ENCODE results near the gene RFC2.
"Not testable (repeated sequence)": the region's sequence is repeated elsewhere in the genome, so short reads cannot be mapped to it uniquely, and the experiment has no call there.

The RFC2 gene

GRCh38 chr7:74225400-74225799, 28.8 kb downstream of the RFC2 start:
- Histone ChIP-seq H3K4me1 (ENCODE audit: insufficient read depth, low read length) (peaks cover 13% of the 10 kb centered on the region), H3K27me3 (ENCODE audit: insufficient read depth, low read length, poor library complexity) (no peaks in the 10 kb centered on the region), H3K27ac (ENCODE audit: low read length) (peak overlapping the region; percentile 54; the same call in 1 of the 2 replicates), H2AFZ (ENCODE audit: low read depth, low read length) (no peak overlapping the region), H4K20me1 (ENCODE audit: insufficient read depth, low read length) (no peaks in the 10 kb centered on the region), H3K9ac (ENCODE audit: low read depth, low read length) (no peak overlapping the region), H3K79me2 (ENCODE audit: insufficient read depth, low read length) (no peaks in the 10 kb centered on the region), H3K36me3 (ENCODE audit: insufficient read depth, low read length) (peaks cover 52% of the 10 kb centered on the region), H3K9me3 (ENCODE audit: insufficient read depth, low read length, severe bottlenecking) (no peaks in the 10 kb centered on the region), H3K4me2 (ENCODE audit: insufficient read depth, low read length) (no peak overlapping the region), H3K4me3 (ENCODE audit: low read depth in 1 of 2, low read length in 2 of 2) (no peak overlapping the region)
- ATAC-seq (ENCODE audit: insufficient read depth, low read depth) = no peak
- no peak for DNase-seq
- TF ChIP-seq, protein P1, sequence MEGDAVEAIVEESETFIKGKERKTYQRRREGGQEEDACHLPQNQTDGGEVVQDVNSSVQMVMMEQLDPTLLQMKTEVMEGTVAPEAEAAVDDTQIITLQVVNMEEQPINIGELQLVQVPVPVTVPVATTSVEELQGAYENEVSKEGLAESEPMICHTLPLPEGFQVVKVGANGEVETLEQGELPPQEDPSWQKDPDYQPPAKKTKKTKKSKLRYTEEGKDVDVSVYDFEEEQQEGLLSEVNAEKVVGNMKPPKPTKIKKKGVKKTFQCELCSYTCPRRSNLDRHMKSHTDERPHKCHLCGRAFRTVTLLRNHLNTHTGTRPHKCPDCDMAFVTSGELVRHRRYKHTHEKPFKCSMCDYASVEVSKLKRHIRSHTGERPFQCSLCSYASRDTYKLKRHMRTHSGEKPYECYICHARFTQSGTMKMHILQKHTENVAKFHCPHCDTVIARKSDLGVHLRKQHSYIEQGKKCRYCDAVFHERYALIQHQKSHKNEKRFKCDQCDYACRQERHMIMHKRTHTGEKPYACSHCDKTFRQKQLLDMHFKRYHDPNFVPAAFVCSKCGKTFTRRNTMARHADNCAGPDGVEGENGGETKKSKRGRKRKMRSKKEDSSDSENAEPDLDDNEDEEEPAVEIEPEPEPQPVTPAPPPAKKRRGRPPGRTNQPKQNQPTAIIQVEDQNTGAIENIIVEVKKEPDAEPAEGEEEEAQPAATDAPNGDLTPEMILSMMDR (IDR thresholded peaks at IDR 0.05; ENCODE audit: borderline replicate concordance, extremely low read depth, low read length, poor library complexity, severe bottlenecking) = no peak
- no peak for TF ChIP-seq EZH2 (IDR thresholded peaks at IDR 0.05; ENCODE audit: borderline replicate concordance, low read depth, low read length, severe bottlenecking)

- not testable (repeated sequence) for H2AFZ ChIP-seq (ENCODE audit: low read depth, low read length); H3K4me3 ChIP-seq (ENCODE audit: low read depth in 1 of 2, low read length in 2 of 2); H3K27me3 ChIP-seq (ENCODE audit: insufficient read depth, low read length, poor library complexity); H3K79me2 ChIP-seq (ENCODE audit: insufficient read depth, low read length); H3K9ac ChIP-seq (ENCODE audit: low read depth, low read length); DNase-seq; H4K20me1 ChIP-seq (ENCODE audit: insufficient read depth, low read length); H3K4me2 ChIP-seq (ENCODE audit: insufficient read depth, low read length); ATAC-seq (ENCODE audit: insufficient read depth, low read depth); H3K9me3 ChIP-seq (ENCODE audit: insufficient read depth, low read length, severe bottlenecking)
- Histone ChIP-seq H3K36me3 (ENCODE audit: insufficient read depth, low read length) (peaks cover 47% of the 10 kb centered on the region), H3K4me1 (ENCODE audit: insufficient read depth, low read length) (peaks cover 18% of the 10 kb centered on the region), H3K27ac (ENCODE audit: low read length) (peak overlapping the region; percentile 64; the same call in 1 of the 2 replicates)
Measured at GRCh38 chr7:74224907-74225306, 29.3 kb downstream of the RFC2 start.

DNA sequence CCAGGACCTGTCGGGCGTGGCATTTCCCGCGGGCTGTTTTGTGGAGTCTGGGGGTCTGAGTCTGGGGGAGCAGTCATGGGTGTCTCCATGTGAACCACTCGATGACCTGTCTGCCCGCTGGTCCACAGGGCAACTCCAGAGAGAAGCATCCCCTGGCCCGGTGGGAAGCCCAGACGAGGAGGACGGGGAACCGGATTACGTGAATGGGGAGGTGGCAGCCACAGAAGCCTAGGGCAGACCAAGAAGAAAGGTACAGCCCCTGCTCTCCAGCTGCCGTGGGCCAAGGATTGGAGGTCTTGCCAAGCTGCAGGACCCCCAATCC, 29.7 kb downstream of the RFC2 start:
- DNase-seq (no peak), ATAC-seq (ENCODE audit: insufficient read depth, low read depth) (no peak)
- Histone ChIP-seq H3K9me3 (ENCODE audit: insufficient read depth, low read length, severe bottlenecking) (no peaks in the 10 kb centered on the region), H4K20me1 (ENCODE audit: insufficient read depth, low read length) (no peaks in the 10 kb centered on the region), H3K4me2 (ENCODE audit: insufficient read depth, low read length) (no peak overlapping the region), H3K36me3 (ENCODE audit: insufficient read depth, low read length) (peaks cover 43% of the 10 kb centered on the region), H3K79me2 (ENCODE audit: insufficient read depth, low read length) (no peaks in the 10 kb centered on the region), H3K27me3 (ENCODE audit: insufficient read depth, low read length, poor library complexity) (no peaks in the 10 kb centered on the region), H3K4me3 (ENCODE audit: low read depth in 1 of 2, low read length in 2 of 2) (no peak overlapping the region), H3K27ac (ENCODE audit: low read length) (peak overlapping the region; percentile 64; the same call in 1 of the 2 replicates), H3K4me1 (ENCODE audit: insufficient read depth, low read length) (peaks cover 23% of the 10 kb centered on the region), H3K9ac (ENCODE audit: low read depth, low read length) (no peak overlapping the region), H2AFZ (ENCODE audit: low read depth, low read length) (no peak overlapping the region)
- TF ChIP-seq, protein P1 (IDR thresholded peaks at IDR 0.05; ENCODE audit: borderline replicate concordance, extremely low read depth, low read length, poor library complexity, severe bottlenecking) = no peak
- TF ChIP-seq EZH2 (IDR thresholded peaks at IDR 0.05; ENCODE audit: borderline replicate concordance, low read depth, low read length, severe bottlenecking) = no peak

DNA sequence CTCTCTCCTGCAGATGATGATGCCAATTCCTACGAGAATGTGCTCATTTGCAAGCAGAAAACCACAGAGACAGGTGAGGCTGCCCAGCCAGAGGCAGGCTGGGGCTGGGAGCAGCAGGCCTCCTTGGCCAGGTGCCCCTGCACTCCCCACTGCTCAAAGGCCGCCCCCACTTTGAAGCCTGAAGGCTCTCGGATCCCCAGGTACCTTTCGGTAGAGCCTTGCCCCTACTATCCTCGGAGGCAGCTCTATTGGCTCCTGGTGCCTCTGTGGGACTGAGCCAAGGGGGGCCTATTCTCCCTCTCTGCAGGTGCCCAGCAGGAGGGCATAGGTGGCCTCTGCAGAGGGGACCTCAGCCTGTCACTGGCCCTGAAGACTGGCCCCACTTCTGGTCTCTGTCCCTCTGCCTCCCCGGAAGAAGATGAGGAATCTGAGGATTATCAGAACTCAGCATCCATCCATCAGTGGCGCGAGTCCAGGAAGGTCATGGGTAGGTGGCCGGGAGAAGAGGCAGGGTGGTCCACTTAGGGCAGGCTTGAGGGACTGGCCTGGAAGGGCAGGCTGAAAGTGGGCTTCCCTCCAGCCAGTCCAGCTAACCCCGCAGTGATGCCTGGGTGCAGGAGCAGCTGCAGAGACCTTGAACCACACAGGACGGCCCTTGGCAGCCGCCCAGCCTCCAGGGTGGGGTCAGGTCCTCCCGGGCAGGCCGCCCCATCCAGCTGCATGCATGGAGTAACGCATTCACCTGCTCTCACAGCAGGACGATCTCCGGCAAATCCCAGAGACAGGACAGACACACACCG, 30.3 kb downstream of the RFC2 start:
- Histone ChIP-seq H3K9me3 (ENCODE audit: insufficient read depth, low read length, severe bottlenecking) (no peaks in the 10 kb centered on the region), H3K4me3 (ENCODE audit: low read depth in 1 of 2, low read length in 2 of 2) (no peak overlapping the region), H2AFZ (ENCODE audit: low read depth, low read length) (no peak overlapping the region), H3K9ac (ENCODE audit: low read depth, low read length) (no peak overlapping the region), H4K20me1 (ENCODE audit: insufficient read depth, low read length) (no peaks in the 10 kb centered on the region), H3K36me3 (ENCODE audit: insufficient read depth, low read length) (peaks cover 37% of the 10 kb centered on the region), H3K27me3 (ENCODE audit: insufficient read depth, low read length, poor library complexity) (no peaks in the 10 kb centered on the region), H3K4me2 (ENCODE audit: insufficient read depth, low read length) (no peak overlapping the region), H3K27ac (ENCODE audit: low read length) (peak overlapping the region; percentile 64; the same call in 1 of the 2 replicates), H3K4me1 (ENCODE audit: insufficient read depth, low read length) (peaks cover 27% of the 10 kb centered on the region), H3K79me2 (ENCODE audit: insufficient read depth, low read length) (no peaks in the 10 kb centered on the region)
- TF ChIP-seq, protein P1 (IDR thresholded peaks at IDR 0.05; ENCODE audit: borderline replicate concordance, extremely low read depth, low read length, poor library complexity, severe bottlenecking) = no peak
- no peak for TF ChIP-seq EZH2 (IDR thresholded peaks at IDR 0.05; ENCODE audit: borderline replicate concordance, low read depth, low read length, severe bottlenecking)
- DNase-seq (no peak), ATAC-seq (ENCODE audit: insufficient read depth, low read depth) (peak; percentile 13; the same call in 2 of the 3 replicates)

All from DND-41 (cell line).